GM19043 (cell line): ENCODE results near the gene HIPK2.

Experiments used
- ATAC-seq: cut with Tn5 transposase; IDR thresholded peaks from one replicate; pipeline ENCODE4 v1.9.1; 2021; ENCODE audit warnings: low read depth; ENCODE audit not compliant: unreplicated experiment

HIPK2 gene

GRCh38 chr7:139737221-139738100 lies 40.3 kb downstream of the HIPK2 start:
- no peak for ATAC-seq

DNA sequence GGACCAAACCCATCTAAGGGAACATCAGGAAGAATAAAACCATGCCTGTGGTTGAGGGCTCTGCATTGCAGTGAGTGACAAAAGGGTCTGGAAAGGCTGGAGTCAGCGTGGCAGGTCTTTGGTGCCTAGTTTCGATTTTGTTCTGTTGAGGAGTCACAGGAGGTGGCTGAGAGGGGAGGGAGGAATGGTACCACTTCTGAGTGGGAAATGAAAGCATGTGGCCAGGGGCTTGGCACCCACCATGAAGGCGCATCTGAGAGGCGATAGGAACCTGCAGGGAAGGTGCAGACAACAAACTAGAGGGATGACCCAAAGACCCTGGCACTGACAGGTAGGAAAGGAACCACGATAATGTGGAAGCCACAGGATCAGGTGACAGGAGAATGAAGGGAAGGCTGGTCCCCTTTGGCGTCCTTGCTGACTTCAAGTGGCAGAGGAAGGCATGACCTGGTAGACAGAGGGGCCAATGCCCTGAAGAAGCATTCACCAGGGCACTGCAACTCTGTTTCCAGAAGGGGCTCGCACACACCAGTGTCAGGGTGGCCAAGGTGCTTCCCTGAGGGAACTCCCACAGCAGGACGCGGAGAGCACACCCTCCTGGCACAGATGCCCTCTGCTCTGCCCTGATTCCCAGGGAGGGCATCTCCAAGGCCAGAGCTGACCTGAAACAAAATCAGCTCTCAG lies 41.7 kb downstream of the HIPK2 start:
- no peak for ATAC-seq

GRCh38 chr7:139735466-139735865 lies 42.3 kb downstream of the HIPK2 start:
- no peak for ATAC-seq

DNA sequence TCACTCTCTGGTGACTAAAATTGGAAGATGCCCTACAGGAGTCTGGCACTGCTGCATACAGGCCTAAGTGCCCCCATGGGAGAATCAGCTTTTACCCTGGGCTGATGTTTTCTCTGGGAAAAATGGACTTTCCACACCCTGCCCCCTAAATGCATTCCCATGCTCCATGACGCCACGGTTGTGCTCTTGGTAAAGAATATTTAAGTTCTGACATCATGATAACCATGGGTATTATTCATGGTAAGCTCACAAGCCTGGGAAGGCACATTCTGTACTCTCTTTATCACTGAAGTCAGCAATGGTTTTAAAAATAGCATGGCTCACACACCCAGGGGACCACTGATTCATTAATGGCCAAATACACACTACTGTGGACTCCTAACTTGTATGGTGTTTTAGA lies 43.4 kb downstream of the HIPK2 start:
- no peak for ATAC-seq

- ATAC-seq, result no peak
Observed at GRCh38 chr7:139733751-139734150, 44.0 kb downstream of the HIPK2 start.

DNA sequence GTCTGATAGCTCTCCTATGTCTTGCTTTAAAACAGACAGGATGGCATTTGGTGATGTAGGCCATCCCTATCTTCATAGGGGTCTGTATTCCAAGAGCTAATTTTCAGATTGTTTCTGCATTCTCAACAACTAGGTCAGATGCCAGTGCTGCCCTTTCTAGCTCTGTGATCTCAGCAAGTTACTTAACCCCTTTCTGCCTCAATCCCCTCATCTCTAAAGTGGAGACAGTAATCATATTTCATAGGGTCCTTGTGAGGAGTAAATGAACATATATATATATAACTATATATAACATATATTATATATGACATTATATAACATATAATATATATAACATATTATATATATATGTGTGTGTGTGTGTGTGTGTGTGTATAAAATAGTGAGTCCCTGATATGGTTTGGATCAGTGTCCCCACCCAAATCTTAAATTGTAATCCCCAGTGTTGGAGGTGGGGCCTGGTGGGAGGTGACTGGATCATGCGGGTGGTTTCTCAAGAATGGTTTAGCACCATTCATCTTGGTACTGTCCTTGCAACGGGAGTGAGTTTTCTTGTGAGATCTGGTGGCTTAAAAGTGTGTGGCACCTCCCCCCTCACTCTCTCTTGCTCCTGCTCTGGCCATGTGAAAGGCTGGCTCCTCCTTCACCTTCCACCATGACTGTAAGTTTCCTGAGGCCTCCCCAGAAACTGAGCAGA lies 45.2 kb downstream of the HIPK2 start:
- ATAC-seq, result no peak

- ATAC-seq, result no peak
Observed at GRCh38 chr7:139731802-139732470, 45.9 kb downstream of the HIPK2 start.

DNA sequence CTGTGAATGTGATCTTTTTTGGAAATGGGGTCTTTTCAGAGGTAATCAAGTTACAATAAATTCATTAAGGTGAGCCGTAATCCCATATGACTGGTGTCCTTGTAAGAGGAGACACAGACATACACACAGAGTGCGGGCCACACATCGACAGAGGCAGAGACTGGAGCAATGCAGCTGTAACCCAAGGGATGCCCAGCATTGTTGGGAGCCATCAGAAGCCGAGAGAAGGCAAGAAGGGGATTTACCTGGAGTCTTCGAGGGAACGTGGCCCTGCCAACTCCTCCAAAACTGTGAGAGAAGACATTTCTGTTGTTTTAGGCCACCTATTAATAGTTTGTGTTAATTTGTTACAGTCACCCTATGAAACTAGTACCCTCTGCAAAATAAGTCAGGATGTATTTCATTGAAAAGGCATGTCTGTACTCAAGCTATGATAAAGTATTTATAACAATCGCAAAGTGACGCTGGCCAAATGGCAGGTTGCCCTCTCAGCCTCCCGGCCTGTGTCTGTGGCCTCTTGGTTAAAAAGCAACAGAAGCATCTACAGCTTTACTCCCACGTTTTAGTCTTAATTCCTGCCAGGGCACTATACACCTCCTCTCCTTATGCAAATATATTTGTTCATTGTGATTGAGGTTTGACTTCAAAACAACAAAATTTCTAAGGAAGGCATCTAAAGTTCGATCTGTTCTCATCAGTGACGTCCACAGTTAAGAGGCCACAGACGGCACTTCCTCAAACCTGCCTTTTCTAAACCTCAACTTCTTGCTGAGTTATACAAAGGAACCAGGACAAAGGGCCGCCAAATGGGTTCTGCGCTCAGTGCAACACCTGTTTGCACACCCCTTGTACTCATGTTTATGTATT lies 46.8 kb downstream of the HIPK2 start:
- ATAC-seq, result no peak

DNA sequence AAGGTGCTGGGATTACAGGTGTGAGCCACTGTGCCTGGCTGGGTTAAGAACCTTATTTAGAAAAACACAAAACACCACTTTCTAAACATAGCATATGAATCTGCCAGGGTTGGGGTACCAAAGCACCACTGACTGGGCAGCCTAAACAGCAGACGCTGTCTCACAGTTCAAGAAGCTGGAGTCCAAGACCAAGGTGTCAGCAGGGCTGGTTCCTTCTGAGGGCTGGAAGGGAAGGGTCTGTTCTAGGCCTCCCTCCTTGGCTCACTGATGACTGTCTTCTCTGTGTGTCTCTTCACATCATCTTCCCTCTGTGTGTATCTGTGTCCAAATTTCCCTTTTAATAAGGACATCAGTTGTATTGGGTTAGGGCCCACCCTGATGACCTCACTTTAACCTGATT lies 49.6 kb downstream of the HIPK2 start:
- no peak for ATAC-seq

DNA sequence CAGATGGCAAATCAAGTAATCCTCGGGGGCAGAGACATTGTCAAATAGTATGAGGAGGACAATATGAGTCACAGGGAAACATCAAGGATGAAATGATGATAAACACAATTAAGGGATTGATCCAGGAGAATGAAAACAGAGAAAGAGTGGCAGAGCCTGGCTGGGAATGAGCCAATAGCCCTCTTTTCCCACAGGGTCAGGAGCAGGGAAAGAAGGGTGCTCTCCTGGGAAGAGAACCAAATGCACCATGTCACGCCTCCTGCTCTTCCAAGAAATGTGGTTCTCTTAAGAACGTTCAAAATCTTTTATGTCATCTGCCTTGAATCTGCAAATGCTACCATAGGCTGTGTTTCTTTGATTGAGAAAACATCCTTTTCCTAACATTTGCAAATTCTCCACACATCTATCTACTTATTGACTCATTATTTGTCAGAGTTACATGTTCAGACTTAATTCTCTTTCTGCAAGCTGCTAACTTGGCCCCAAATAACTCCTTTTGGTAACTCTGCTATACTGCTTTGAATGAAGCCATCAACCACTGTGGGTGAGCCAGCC lies 50.6 kb downstream of the HIPK2 start:
- no peak for ATAC-seq

- no peak for ATAC-seq
Observed at GRCh38 chr7:139726485-139726869, 51.3 kb downstream of the HIPK2 start.

- no peak for ATAC-seq
Observed at GRCh38 chr7:139725858-139726484, 51.8 kb downstream of the HIPK2 start.

GRCh38 chr7:139725077-139725476 lies 52.7 kb downstream of the HIPK2 start:
- peak; percentile 73 for ATAC-seq

DNA sequence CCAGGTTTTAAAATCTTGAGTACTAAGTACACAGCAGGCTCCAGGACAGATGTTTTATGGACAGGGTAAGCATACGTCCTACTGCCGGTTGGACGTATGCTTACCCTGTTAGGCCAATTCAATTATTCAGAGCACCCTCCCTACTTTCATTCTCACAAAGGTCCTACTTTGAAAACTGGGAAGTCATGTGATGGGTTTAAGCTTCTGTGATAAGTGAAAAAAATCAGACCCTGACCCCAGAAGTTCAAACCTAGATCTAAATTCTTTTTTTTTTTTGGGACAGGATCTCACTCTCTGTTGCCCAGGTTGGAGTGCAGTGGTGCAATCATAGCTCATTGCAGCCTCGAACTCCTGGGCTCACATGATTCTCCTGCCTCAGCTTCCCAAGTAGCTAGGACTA lies 55.2 kb downstream of the HIPK2 start:
- no peak for ATAC-seq

DNA sequence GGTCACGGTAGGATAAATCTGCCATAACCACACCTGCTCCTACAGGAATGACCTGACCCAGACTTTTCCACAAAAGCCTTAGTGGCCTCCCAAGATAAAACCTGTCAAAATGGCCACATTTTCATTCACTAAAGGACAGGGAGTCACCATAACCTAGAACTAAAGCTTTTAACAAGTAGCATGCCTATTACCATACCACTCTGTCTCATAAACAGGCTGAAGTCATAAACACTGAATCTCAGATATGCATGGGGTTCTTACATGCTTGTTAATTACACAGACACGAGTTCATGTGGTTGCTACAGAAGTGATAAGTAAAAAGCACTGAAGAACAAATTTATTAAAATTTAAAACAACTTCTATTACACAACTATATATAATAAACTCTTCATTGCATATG lies 56.0 kb downstream of the HIPK2 start:
- no peak for ATAC-seq

- ATAC-seq, result no peak
Observed at GRCh38 chr7:139721417-139721816, 56.4 kb downstream of the HIPK2 start.

GRCh38 chr7:139720705-139721231 lies 57.0 kb downstream of the HIPK2 start:
- peak; percentile 39 for ATAC-seq

GRCh38 chr7:139720186-139720585 lies 57.6 kb downstream of the HIPK2 start:
- no peak for ATAC-seq

DNA sequence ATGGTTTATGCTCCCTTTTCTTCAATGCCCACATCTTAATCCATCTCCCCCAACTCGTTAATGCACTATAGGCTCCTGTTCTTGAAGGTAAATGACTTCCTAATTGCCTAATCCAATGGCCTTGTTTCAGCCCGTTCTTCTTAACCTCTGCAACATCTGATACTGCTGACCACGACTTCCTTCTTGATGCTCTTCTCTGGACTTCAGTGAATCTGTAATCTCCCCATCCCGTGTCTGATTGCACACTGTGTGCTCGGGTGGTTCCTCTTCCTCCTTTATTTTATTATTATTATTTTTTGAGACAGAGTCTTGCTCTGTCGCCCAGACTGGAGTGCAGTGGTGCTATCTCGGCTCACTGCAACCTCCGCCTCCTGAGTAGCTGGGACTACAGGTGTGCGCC lies 58.9 kb downstream of the HIPK2 start:
- no peak for ATAC-seq
